ENCODE results near the gene MYO9A.

The MYO9A gene

GRCh38 chr15:71841563-71841962 is 276.4 kb downstream of the MYO9A start:
- no peak for DNase-seq

GRCh38 chr15:71830981-71831380 is 287.0 kb downstream of the MYO9A start:
- no peak for DNase-seq

DNA sequence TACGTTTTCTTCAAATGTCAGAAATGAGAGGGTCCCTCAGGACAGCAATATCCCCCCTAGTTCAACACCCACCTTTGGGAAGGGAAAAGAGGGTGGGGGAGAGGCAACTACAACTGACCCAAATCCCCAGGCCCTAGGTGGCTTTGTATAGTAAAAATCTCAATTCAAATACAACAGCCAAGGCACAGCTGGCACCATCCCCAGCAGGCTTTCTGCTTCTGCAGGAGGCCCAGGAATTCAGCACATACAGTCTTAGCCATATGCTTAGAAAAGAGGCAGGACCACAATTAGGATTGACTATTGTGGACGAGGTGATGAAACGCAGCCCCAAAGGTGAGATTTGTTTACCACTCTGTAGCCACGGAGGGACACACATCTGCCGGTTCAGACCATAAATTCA is 291.8 kb downstream of the MYO9A start:
- no peak for DNase-seq

DNA sequence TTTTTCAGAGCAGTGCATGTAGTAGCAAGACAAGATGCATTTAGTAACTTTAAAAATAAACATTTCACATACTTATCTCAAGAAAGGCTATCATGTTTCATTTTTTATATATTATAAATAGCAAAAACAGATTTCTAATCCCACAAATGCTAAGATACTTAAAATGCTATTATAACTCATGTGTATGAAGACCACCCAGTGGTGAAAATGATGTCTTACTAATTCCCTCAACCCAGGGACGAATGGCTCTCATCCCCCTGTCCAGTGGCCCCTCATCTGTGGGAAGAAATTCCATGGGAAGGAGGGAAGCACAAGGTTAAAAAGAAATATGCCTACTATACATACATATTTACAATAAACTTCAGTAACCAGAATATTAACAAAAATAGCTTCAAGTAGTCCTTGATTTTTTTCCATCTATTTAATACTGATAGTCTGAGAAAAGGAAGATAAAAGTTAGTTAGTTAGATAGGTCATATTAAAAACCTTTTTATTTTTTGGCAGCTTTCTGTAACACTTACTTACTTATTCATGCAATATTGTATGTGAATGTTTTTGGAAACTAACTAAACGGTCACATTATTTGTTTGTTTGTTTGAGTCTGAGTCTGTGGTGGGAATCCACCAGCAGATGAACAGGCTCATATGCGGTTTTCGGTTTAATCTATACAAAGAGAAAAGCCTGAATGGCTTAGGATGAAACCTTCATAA is 292.8 kb downstream of the MYO9A start:
- no peak for DNase-seq

- DNase-seq, result no peak
Measured at GRCh38 chr15:71823801-71824200, 294.1 kb downstream of the MYO9A start.

DNA sequence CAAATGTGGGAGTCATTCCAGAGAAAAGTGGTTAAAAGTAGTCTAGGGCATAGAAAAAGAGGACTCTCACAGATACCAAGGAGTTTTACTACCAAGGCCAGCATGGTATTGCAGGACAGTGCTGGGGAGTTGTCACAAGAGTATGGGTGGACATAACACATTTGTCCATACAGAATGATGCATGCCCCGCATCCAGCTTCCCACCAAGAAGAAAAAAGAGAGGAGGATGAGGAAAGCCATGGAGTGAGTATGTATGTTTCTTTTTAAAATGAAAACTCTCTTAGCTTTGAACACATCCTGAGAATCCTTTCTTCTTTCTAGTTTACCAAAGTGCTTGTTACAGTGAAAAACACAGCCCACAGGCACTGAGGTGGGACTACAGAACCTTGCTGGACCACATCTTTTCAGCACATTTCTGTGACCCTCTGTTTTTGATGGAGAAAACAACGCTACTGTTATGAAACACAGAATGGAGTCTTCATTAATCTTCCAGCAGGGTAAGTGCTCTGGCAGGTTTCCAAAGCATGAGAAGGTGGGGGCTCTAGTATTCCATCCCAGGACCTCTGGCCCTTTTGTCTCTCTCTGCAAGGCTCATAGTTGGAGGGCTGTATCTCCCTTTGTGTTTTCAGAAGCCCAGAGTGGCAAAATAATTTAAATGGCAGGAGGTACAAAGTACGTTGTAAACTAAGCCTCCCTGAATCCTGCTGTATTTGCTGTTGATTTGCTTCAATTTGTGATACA is 294.9 kb downstream of the MYO9A start:
- no peak for DNase-seq

- DNase-seq, result no peak
Measured at GRCh38 chr15:71821547-71822129, 296.3 kb downstream of the MYO9A start.

DNA sequence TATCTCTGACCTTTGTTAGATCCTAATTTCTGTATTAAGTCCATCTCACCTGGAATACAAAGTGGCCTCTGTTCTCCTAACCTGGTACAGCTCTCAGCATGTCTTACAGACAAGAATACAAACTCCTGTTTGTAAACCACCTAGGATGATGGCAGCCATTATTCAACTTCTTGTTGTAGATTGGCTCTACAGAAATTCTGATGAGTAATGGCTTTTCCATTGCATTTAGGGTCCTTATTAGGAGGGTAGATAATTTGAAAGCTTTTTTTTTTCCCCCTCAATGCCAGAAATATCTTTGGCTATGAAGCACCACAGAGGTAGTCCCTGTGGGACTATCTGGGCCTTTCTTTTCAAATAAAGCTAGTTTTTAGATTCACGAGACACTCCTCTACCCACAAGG is 297.8 kb downstream of the MYO9A start:
- DNase-seq, result no peak

DNA sequence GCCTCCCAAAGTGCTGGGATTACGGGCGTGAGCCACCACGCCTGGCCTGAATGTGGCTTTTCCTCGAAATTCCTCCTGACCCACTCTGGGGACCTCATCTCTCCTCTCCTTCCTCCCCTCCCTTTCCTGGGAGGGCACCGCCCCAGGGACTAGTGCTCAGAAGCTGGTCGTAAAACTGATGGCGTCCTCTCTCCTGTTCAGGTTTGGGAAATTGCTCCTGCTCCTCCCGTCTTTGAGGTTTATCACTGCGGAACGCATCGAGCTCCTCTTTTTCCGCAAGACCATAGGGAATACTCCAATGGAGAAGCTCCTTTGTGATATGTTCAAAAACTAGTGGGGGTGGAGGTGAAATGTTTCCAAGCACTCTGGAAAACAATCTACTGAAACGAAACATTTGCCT is 300.6 kb downstream of the MYO9A start:
- no peak for DNase-seq

DNA sequence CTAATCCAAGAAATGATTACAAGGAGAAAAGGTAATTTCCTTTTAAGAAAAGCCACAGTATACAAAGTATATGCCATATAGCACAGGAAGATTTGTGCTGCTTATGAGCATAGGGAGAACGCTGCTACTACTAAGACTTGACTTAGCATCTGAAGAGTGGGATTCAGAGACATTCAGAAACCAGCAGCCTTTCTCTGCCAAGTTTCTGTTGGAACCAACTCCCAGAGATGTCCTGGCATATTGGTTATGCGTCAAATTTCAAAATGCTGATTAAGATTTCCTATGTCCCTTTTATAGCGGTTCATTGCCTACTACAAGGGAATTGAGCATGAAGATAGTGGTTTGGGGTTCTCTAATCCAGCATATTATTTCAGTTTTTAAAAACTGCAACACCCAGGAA is 302.6 kb downstream of the MYO9A start:
- DNase-seq, result no peak

GRCh38 chr15:71813723-71814470 is 304.1 kb downstream of the MYO9A start:
- no peak for DNase-seq

GRCh38 chr15:71812966-71813722 is 304.8 kb downstream of the MYO9A start:
- no peak for DNase-seq

DNA sequence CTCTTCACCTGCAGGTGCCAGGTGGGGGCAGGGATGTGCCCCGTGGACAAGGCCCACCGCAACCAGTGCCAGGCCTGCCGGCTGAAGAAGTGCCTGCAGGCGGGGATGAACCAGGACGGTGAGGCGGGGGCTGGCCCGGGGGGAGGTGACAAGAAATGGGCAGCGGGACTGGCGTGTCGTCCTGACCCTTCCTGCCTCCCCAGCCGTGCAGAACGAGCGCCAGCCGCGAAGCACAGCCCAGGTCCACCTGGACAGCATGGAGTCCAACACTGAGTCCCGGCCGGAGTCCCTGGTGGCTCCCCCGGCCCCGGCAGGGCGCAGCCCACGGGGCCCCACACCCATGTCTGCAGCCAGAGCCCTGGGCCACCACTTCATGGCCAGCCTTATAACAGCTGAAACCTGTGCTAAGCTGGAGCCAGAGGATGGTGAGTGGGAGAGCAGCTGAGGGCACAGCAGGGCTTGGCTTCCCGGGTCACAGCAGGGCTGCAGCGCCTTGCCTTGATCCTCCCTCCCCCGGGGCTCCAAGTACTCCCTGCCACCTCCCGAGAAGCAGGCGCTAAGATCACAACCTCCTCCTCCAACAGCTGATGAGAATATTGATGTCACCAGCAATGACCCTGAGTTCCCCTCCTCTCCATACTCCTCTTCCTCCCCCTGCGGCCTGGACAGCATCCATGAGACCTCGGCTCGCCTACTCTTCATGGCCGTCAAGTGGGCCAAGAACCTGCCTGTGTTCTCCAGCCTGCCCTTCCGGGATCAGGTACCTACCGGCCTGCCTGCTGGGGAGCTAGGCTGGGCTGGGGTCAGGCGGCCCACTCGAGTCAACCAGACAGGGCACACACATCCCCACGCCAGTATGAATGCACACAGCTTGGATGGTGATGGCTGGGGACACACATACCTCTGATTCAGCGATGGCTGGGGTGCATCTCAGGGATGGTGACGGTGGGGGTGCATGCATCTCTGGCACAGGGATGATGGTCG is 305.9 kb downstream of the MYO9A start:
- DNase-seq, result no peak

DNA sequence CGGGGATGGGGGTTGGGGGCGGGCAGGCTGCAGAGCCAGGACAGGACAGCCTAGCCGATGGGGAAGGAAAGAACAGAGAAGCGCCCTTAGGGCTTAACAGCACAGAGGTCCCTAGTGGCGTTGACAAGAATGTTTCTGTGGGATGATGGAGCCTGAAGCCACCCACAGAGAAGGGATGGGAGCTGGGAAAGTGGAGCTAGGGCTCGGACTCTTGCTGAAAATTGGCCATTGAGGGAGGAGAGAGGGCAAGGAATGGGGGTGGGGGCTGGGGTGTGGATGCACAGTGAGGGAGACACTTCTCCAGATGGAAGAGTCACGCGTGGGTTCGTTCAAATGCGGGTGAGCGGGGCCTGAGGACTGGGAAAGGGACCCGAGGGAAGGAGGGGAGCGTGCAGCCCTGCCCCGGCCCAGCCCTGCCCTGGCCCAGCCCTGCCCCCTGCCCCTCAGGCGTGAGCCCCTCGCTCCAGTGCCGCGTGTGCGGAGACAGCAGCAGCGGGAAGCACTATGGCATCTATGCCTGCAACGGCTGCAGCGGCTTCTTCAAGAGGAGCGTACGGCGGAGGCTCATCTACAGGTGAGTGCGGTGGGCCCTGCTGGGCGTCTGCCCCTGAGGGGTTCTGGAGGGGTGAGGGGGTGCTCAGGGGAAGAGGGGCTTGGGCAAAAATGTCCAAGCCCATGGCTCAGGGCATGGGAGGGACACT is 306.8 kb downstream of the MYO9A start:
- DNase-seq, result no peak

- no peak for DNase-seq
Measured at GRCh38 chr15:71810256-71811035, 307.5 kb downstream of the MYO9A start, which contains the start of gene NR2E3. Gene NR2E3 (plus strand): TSS chr15:71810554. CDS start chr15:71810744, 190 bp downstream.

DNA sequence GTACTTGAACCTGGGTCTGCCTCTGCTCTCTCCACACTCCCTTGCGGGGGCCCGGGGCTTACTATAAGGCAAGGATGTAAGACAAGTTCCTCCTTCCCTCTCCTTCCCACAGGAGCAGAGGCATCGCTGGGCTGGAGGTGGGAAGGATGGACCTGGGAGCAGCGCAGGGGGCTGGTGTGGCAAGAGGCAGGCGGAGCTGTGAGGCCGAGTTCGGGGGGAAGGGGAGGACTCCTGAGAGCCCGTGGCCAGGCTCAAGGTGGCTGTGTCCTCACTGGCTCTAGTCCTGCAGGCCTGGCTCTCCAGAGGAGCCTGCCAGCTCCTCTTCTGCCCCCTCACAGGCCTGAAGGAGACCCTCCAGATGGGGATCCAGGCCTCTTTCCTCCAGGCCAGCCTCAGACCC is 308.6 kb downstream of the MYO9A start:
- no peak for DNase-seq

DNA sequence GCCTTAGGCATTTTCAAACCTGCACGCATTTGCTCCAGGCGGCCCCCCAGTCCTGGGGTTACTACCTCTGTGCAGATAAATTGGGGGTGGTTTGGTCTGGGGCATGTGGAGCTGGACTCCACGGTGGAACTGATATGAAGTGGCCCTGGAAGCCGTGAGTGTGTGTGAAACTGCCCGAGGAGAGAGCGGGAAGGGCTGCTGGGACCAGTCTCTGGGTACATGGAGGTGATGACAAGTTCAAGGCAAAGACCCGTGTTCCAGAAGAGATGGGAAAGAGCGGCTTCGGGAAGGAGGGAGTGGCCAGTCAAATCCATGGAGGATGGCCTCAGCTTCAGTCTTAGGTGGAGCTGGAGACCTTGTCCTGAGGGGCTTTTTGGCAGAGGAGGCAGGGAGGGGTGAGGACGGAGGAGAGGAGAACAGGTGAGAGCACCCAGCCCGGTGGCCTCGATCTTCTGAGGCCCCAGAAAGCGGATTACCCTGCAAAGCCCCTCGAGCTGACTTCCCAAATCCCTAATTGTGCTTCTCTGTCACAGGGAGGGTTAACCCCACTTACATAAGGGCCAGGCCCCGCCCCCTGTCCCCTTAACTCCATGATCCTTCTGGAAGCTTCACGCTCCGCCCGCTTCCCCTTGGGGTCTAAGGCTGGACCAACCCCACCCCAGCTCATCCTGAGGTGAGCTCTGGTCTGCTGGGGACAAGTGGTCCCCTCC is 309.5 kb downstream of the MYO9A start:
- DNase-seq, result no peak

DNA sequence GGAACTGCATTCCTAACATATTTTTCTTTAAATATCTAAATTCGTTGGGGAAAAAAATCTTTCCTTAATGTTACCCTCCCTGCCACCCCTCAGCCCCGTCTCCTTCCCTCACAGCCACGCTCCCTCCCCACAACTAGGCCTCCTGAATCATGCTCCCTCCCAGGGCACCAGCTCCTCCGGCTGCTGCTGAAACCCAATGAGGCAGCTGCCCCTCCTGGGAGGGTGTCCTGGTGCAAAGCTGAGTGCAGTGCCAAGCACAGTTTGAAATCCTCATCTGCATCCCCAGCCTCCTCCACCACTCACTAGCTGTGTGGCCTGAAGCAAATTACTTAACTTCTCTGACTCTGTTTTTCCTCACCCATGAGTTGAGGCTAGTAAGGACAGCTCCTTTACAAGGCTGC is 310.3 kb downstream of the MYO9A start:
- DNase-seq, result no peak

DNA sequence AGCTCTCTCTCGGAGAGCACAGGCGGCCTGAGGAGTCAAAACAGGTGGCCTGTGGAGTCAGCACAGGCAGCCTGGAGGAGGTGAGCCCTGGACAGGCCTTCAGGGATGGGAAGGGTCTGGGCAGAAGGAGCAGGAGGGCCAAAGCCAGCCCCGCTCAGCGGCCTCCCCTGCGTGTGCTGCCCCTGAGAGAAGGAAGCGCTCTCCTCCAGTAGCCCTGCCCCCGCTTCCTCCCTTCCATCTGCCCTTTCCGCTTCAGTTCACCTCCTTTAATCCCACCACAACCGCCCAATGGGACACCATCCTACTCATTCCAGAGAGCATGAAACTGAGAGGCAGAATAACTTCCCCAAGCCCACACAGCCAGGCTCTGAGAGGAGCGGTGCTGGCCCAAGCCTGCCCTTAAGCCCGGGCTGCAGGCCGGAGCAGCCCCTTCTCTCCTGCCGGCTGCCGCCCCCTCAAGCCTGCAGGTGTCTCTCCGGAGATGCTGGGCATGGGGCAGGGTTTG is 310.8 kb downstream of the MYO9A start:
- no peak for DNase-seq

Measured in C1 segment of cervical spinal cord (tissue), 14 donors.